GM19193 (cell line): Measurements from ENCODE around the gene MSLN.

ENCODE experiments used
- POLR2A ChIP-seq: IDR thresholded peaks from 4 replicates; pipeline ENCODE4 v1.6.1; 2011; ENCODE audit not compliant: insufficient read depth, insufficient read length; ENCODE audit errors: extremely low read depth

Gene MSLN

DNA sequence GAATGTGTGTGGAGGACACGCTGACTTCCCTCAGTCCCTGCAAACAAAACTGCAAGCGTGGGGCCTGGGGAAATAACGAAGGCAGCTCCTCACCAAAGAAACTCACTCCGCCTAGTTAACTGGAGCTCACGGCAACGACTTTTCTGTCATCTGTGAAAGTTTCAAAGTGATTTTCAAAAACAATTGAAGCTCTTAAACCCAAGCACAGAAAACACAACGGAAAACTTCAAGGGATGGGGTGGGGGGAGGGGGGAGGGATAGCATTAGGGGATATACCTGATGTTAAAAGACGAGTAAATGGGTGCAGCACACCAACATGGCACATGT, 43.2 kb downstream of the MSLN start:
- TF ChIP-seq POLR2A: no peak

DNA sequence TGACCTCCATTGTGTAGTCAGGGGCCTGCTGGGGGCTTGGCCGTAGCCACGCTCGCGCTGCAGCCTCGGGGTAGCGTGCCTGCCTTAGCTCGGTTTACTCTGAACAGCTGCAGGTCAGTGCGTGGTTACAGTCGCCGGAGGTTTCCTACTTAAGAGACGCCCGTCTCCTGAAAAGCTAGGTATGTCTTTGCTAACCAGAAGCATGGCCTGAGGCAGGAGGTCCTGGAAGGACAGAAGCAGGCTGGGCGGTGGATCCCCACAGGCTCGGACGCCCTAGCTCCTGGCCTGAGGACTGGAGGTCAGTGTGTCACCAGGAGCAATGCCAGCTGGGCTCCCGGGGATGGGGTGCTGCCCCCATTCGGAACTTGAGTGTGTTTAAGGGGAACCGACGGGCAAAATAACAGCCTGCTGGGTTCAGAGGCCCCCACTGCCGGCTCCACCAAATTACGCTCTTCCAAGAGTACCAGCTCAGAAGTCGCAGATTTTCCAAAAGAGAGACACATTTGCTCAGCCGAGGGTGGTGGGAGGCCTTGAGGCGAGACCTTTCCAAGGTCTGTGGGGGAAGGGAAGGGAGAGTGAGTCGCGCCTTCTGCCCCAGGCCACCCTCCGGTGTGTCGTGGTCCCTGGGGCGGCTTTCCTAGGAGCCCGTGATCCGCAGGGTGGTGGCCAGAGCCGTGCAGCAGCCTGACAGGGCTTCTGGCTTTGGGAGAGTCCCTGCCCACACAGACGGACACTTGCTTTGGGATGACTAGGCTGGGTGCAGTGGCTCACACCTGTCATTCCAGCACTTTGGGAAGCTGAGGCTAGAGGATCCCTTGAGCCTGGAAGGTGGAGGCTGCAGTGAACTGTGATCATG, 43.9 kb downstream of the MSLN start:
- TF ChIP-seq POLR2A: no peak

DNA sequence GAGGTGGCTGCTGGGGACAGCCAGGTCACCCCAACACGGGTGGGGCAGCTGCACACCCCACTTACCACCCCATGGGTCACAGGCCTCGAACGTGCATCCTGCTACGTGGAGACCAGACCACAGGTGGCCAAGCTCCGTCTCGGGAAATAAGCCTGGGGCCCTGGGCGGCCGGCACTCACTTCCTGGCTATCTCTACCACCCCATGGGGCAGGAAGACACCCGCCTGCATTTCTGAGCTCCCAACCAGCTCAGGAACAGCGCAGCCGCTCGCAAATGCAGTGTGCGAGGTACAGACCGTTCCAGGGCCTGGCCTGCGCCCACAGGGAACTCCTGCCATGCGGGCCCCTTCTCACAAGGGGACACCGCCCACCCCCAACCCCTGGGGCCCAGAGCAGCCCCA, 44.9 kb downstream of the MSLN start:
- no peak for TF ChIP-seq POLR2A

DNA sequence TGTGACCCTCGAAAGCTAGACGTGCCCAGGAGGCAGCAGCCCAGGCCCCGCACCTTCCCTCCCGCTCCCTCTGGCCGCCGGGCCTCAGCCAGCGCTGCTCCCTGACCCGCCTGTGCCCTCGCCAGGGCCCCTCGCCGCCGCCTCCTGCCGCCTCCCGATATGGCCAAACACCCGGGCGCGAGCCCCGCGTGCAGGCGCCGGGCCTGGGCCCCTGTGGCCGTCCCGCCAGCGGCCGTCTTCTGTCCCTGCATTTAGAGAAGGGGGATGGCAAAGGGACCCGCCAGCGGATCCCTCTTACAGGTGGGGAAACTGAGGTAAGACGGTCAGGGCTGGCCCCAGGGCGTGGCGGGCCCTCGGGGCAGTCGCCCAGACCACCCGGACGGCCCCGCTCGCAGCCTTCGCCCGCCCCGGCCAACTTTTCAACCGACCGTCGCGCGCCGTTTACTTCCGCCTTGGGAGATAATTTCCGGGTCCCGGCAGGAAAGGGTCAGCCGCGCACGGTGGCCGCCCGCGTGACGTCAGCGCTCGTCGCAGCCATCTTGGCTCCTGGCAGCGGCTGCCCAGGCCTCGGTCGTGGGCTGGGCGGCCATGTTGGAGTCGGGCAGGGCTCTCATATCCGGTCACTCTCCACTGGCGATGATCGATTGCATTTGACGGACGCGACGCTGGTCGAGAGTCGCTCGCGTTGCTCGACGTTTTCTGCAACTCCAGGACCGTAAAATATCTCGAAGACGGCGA, 47.0 kb downstream of the MSLN start:
- TF ChIP-seq POLR2A: peak; percentile 88

DNA sequence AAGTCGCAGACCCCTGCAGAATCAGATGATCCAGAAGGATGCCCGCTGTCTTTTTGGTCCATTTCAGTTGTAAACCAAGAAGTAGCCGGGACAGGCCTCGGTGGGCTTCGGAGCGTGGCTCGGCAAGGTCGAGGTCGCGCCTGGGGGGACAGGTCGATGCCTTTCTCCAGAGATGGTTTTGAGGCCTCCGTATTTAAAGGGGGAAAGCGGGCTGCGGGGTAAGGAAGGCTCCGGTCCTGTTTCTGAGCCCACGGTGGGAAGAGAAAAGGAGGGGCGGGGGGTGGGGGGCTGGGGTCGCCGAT, 47.5 kb downstream of the MSLN start:
- TF ChIP-seq POLR2A: no peak

DNA sequence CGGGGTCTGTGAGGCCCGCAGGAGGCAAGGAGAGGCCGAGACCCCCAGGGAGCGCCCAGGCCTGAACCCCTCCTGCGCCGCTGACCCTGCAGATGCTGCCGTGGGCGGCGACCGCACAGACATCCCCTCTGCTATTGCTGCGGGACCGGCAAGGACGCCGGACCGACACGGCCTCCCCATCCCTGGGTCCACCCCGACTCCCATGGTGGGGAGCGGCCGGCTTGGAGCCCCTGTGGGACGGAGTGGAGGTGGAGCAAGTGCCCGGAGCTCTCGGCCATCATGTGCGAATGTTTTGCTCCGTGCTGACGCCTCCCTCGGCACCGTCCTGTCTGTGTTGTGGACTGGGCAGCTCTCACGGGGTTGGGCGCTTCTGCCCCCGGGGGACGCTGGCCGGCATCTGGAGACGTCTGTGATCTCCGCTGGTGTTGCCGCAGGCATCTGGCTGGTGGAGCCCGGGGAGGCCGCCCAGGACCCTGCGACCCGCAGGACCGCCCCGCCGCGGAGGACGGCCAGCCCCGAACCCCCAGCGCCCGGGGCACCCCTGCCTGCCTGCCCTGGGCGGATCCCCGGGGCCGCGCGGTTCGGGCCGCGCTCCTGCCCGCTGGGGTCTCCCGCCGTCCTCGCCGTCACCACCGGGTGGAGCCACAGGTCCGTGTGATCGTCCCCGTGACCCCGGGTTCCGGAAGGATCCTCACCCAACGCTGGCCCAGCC, 52.8 kb downstream of the MSLN start:
- no peak for TF ChIP-seq POLR2A

DNA sequence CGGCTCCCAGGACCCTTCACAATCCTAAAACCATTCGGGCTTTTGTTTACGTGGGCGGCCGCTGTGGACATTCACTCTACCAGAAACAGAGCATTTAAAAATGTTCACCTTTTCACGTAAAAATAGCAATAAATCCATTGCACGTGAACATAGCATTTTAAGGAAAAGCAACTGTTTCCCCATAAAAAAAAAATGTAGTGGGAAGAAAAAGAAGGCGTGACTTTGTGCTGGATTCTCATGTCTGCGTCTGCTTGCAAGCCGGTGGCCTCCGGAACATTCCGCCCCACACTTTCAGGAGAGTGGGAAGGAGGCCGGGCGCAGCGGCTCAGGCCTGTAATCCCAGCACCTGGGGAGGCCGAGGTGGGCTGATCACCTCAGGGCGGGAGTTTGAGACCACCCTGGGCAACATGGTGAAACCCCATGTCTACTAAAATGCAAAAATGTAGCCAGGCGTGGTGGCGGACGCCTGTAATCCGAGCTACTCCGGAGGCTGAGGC, 53.4 kb downstream of the MSLN start:
- no peak for TF ChIP-seq POLR2A

DNA sequence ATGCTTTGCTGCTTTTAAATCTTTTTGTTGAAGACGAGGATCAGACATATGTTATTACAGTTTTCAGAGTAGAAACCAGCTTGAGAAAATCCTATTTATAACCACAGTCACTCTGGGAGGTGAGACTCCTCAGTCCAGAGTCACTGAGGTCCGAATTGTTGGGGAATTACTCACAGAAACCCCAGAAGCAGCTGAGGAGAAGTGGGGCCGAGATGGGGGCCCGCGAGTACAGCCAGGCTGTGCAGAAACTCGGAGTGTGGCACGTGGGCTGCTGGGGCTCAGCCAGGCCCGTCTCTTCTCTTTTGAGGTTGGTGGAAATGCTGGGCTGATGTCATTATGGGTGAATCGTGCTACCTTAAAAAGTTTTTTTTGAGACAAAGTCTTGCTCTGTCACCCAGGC, 54.4 kb downstream of the MSLN start:
- no peak for TF ChIP-seq POLR2A

DNA sequence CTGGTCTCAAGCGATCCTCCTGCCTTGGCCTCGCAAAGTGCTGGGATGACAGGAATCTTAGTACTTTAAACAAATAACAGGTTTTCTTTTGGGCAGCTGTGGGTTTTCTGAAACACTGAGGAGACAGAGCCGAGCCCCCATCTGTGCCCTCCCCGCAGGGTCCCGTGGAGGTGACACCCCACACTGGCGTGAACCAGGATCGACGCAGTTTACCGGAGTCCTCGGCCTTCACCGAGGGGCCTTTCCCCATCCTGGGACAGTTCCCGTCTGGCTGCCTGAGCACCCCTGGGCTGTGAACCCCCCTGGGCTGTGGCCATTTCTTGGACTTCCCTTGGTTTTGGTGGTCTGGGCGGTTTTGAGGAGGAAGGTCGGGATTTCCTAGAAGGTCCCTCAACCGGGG, 55.3 kb downstream of the MSLN start:
- no peak for TF ChIP-seq POLR2A

DNA sequence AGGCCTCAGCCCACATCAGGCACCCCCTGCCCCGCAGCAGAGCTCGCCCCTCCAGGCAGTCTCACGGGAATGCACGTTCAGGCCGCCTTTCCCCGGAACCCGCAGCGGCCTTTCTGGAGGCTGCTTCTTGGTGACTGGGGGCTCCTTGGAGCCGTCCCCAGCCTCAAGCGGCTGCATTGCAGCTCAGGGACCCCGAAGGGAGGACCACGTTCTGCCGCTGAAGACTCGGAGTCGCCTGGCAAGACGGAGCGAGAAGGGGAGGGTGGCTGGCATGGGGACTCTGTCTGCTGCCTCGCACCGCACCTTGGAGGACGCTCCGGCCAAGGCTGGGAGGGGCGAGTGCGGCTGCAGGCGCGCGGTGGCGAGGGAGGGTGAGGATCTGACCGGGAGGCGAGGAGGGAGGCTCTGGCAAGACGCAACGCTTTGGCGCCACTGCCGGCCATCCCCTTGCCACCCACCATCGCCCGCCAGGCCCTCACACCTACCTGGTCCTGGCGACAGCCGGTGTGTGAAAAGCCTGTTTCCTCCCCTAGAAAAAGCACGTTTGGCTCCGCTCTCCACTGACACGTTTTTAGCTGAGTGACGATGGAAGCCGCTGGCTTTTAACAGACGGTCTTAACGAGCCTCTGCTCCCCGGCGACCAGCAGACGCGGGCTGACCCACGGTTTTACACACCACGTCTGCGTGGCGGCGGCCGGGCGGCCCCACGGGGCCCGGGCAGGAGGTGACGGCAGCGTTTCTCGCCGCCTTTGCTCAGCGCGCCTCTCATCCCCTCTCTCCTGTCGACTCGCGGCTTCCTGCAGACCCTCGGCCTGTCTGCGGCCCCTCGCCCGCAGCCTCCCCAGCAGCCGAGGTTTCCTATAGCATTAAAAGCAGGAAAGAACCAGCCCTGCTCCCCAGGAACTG, 56.7 kb downstream of the MSLN start:
- no peak for TF ChIP-seq POLR2A

DNA sequence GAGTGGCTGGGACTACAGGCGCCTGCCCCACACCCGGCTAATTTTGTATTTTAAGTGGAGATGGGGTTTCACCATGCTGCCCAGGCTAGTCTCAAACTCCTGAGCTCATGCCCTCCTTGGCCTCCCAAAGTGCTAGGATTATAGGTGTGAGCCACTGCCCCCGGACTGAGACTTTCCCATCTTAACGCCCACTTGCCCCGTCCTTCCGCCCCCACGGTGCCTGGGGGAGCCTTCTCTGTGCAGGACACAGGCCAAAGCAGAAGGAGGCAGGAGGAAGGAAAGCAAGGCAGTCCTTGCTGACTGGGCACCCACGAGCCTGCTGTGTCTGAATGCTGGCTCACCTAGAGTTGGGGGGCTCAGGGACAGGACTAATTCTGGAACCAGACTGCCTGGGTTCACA, 57.6 kb downstream of the MSLN start:
- TF ChIP-seq POLR2A: no peak
